Ramos (cell line): Measurements from ENCODE around the gene SSX2IP.

Experiments used
- in situ Hi-C: fragments of 300-500 bp; cut with MboI; formaldehyde crosslinking; loops from one replicate; pipeline ENCODE4 v1.14.3; 2022; ENCODE audit warnings: low sequenced_read_pairs; ENCODE audit not compliant: unreplicated experiment

SSX2IP gene

DNA sequence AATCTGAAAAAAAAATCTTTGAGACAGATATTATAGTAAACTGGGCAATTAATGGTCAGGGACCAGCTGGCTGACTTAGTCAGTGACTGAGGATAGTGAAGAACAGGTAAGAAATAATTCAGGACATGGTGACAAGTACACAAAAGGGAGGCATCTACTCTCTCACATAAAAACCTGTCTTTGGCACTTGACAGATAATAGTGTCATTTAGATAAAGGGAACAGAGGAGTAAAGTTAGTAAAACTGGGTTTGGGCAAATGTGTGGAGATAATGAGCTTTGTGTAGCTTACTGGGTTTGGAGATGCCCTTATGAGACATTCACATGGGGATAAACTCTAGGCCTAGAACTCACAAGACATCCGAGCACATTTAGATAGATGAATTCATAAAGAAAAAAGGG is 4.0 kb downstream of the SSX2IP start:
- in situ Hi-C loops, result loop anchor here (25.0 kb wide), 1 partner anchor 576 kb away; the partner anchor contains the start of gene C1orf52

DNA sequence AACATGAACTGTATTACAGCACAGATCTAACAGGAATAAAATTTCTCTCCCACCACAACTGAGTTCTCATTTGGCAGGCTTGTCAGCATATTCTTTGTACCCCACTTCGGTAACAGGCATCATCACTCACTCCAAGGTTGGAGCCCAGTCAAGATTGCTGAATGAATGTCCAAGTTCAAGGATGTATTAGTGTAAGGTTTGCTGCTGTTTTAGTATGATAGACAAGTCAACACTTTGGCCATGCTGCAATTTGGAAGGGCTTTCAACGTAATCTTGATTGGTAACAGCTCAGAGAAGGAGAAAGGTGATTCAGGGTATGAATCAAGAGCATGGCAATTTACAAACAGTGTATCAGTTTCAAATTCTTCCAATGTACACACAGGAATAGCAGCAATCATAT is 6.8 kb downstream of the SSX2IP start:
- in situ Hi-C loops, result loop anchor here (25.0 kb wide), 1 partner anchor 579 kb away; the partner anchor contains the start of gene C1orf52

DNA sequence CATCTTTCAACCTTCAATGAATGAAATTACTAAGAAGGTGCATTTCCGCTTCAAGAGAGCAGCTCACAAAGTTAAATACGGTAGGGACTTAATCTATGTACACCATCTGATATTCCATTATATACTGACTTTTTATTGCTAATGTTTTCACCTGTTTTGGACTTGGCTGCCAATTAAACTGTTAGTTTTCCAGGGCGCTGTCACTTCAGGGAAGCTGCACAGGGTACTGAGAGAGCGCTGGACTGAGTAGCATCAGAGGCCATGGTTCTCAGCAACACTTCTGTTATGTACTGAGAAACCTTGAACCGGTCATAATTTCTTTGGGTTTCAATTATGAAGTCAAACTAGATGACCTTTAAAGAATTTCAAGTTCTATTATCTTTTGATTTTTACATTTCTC is 8.2 kb downstream of the SSX2IP start:
- in situ Hi-C loops, result loop anchor here (25.0 kb wide), 1 partner anchor 580 kb away; the partner anchor contains the start of gene C1orf52

DNA sequence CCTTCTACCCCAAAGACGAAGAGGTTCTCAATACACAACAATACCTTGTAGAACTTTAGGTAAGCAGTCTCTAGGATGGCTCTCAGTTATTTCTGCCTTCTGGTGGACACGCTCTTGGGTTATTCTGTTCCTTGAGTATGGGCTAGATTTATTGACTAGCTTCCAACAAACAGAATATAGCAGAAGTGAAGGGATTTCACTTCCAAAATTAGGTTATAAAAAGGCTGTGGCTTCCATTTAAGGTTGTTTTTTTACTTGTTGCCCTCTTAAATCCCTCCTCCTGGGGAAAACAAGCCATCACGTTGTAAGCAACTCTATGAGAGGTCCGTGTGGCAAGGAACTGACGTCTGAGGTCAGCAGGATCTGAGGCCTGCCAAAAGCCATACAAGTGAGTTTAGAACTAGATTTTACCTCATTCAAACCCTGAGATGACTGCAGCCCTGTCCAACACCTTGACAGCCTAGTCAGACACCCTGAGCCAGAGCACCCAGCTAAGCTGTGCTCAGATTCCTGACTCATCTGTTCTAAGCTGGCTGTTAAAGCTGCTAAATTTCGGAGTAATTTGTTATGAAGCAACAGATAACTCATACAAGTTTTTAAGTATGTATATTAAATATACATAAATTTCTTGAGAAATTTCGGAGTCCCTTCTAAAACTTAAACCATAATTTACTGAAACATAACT is 12.7 kb downstream of the SSX2IP start:
- in situ Hi-C loops, result loop anchor here (25.0 kb wide), 1 partner anchor 585 kb away; the partner anchor contains the start of gene C1orf52

DNA sequence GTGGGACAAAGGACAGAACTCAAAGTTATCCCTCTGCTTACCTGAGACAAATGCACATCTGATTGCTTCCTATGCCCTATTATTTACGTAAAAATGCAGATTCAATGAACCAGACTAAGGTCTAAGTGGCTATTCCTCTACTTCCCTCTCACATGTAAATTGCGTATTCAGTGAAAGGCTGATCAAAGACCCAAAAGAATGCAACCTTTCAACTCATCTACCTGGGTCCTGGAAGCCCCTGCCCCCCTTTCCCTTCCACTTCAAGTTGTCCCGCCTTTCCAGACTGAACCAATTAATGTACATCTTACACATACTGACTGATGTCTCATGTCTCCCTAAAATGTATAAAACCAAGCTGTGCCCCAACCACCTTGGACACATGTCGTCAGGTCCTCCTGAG is 14.6 kb downstream of the SSX2IP start:
- in situ Hi-C loops, result loop anchor here (25.0 kb wide), 1 partner anchor 587 kb away; the partner anchor contains the start of gene C1orf52

DNA sequence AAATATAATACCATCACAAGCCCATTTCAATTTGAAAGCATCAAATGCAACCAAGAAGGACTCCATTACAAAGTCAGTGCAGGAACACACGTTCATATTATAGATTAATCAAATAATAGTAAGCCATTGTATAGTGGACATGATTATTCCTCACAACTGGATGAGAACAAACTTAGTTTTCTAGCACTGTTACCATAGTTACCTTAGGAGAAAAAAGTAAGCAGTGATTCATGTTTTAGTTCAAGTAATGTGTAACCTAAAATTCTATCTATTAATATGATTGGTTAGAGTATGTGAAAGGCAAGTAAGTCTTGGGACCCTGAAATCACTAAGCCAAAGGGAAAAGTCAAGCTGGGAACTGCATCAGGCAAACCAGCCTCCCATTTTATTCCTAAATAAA is 15.2 kb downstream of the SSX2IP start:
- in situ Hi-C loops, result loop anchor here (25.0 kb wide), 1 partner anchor 587 kb away; the partner anchor contains the start of gene C1orf52

DNA sequence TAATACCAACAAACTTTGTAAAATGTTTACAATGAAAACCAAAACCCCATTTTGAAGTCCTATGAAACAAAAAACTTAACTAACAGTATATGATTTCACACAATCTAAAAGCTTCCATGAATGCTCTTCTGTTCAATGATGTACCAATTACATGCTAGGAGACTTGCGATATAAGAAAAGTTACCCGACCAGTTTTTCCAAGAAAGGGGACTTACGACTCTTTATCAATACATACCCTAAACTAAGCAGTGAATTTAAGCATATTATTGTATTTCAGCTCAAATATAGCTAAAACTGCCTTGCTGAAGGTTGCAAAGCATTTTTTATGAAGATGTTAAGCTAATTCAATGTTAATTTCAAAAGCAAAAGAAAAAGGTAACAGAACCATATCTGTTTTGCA is 15.6 kb downstream of the SSX2IP start:
- in situ Hi-C loops, result loop anchor here (25.0 kb wide), 1 partner anchor 588 kb away; the partner anchor contains the start of gene C1orf52

DNA sequence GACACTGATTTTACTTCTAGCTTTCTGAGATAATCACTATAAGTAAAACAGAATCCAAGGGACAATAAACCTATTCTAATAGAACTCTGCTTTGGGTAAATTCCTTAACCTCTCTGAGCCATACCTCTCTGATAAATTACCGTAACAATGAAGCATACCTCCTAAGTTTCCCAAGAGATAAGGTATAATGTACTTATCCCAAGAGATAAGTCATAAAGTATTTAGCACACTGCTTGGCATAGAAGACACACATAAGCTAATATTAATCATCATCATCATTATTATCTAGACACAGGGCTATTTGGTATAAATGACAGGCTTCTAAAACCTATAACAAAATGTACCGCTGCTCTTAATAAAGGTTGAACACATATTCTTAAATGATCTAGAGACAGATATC is 16.2 kb downstream of the SSX2IP start:
- in situ Hi-C loops, result no loop called here

DNA sequence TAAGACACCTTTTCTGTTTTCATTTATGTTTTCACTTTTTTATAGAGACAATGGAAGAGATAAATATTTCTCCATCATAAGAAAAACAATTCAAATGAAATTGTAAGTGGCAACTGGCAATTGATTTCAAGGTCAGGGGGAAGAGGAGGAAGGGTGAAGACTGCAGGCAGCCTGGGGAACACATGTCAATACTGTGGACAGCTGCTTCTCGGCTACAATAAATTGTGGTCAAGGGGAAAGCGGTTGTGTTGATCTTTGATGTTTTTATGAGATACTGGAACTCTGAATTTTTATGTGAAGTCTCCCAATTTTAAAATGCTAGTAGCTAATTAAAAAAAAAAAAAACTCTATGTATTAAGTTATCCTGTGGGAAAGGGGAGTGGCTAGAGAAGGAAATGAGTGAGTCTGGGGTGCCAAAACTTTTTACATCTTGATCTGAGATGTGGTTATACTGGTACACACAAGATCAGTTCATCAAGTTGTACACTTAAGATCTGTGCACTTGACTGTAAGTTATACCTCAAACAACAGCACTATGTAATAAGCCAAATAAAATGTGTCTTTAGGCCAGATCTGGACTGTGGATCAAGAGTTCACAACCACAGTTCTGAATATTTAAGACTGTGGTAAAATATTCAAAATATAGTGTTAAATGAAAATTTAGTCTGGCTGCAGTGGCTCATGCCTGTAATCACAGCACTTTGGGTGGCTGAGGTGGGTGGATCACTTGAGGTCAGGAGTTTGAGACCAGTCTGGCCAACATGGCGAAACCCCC is 18.0 kb downstream of the SSX2IP start:
- in situ Hi-C loops, result no loop called here

DNA sequence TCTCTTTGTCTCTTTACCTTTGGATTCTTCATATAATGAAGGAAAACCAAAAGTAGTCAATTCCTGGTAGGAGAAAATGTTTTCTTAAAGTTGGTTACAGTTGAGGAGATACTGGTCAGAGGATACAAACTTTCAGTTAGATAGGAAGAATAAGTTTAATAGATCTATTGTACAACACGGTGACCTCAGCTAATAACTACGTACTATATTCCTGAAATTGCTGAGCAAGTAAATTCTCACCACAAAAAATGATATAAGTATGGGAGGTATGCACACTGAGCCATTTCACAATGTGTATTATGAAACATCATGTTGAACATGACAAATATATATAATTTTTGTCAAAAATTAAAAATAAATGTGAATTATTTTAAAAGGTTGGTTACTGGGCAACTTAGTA is 20.4 kb downstream of the SSX2IP start:
- in situ Hi-C loops, result no loop called here

DNA sequence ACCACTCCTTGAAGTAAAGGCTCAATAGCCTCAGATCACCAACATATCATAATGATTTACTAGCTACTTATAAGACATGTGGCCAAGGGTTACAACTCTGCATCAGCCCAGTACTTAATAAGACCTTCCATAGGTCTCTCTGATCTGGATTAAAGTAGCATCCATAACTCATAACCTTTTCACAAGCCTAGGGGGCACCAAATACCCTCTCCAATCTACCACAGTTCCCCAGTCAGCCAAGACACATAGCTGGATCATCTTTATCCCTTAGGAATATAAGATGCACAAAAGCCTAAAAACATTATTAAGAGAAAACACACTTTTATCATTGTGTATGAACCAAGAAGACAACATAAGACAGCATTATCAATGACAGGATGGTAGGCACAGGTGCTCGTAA is 22.1 kb downstream of the SSX2IP start:
- in situ Hi-C loops, result no loop called here

DNA sequence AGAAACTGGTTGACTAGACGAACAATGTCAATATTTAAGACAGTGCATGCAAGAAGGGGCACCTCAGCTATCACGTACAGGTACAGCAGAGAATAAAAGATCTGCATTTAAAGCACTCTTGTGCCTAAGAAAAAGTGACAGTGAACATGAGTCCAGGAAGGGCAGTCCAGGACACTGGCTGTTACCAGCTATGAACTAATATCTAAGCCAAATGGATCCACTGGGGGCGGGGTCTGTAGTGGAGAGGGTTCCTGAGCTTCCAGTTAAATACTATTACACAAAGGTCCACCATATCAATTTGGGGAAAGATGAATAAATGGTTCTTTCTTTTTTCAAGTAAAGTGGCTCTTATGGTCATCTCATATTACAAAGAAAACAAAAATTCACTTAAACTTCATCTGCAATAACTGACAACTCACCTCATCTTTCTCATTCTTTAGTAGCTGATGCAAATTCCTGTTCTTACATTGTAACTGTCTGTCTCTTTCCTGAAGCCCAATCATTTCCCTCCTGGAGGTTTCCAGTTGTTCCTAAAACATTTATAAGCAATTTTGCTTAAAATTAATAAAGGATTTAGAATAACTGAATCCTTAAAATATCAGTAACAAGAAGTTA is 24.5 kb downstream of the SSX2IP start:
- in situ Hi-C loops, result no loop called here

DNA sequence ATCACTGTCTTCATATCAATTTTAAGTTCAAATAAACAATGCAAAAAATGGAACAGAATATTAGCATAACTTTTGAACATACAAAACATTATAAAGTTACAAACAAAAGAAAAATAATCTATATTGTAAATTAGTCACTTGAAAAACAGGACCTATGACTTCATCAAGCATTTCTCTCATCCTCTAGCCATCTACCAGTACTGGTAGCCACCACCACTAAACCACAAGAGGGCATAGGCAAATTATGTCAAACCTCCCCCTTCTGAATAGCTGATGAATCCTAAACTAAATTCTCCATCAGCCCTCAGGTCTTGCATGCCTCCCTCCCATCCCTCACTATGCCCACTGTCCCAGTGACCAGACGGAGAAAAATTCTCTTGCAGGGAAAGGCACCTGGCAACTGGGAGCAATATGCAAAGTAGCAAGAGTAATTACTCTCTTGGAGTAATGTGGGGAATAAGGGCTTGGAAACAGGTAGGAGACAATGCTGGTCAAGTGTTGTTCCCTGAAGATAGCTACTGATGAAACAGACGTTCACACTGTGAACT is 37.1 kb downstream of the SSX2IP start:
- in situ Hi-C loops, result no loop called here

DNA sequence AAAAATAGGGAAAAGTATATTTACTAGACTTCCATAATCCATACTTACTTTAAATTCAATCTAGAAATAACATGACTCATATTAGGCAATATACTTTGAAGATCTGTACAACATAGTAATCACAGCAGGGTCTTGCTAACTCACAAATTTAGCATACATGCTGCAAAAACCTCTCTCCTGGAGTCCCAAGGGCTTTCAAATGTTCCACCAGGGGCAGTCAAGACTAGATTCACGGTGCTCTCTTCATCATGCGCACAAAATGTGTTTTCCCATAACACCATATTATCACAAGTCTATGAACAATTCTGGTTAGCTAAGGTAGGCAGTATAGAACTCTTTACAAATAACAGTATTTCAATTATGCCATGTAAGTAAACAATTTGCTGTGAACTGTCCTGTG is 45.8 kb downstream of the SSX2IP start:
- in situ Hi-C loops, result no loop called here

DNA sequence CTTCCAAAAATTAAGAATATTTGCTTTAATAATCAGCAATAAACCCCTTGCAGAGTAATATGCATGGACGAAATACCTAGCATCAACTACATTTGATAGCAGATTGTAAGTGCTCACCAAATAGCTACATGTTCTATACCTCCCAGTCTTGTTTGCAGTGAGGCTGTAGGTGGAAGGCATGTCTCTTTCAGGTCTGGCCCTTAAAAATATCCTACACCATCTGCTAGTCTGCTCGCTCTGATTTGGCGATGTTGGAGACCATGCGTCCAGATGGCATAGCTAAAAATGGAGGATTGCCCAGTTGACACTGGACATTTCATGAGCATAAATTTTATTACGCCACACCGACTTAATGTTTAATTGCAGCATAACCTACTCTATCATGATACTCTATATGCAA is 47.1 kb downstream of the SSX2IP start:
- in situ Hi-C loops, result no loop called here

DNA sequence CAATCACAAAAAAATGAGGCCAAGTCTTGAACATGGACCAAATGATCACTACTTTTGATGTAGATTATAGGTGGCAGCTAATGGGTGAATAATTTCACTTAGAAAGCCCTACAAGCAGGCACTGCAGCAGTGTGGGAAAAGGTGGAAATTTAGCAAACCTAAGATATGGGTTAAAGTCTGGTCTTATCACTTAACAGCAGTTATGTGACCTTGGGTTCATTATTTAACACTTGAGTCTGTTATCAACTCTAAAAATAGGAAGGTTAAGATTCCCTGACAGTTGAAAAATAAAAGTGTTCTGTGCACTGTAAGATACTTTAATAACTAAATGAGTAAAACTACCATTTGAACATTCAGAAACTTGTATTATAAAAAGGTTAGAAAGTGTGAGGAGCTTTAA is 47.5 kb downstream of the SSX2IP start:
- in situ Hi-C loops, result no loop called here

DNA sequence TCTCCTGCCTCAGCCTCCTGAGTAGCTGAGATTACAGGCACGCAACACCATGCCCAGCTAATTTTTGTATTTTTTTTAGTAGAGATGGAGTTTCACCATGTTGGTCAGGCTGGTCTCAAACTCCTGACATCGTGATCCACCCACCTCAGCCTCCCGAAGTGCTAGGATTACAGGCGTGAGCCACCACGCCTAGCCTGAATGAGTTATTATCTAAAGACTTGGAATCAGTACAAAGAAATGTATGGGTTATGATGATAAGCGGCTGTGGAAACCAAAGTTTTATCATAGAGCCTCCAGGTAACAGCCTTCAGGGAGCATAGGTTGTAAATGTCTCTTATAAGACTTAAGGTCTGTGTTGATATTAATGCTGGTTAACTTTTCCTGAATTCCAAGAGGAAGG is 50.5 kb downstream of the SSX2IP start:
- in situ Hi-C loops, result loop anchor here (10.0 kb wide), 1 partner anchor 115 kb away; no protein-coding TSS in a partner anchor

DNA sequence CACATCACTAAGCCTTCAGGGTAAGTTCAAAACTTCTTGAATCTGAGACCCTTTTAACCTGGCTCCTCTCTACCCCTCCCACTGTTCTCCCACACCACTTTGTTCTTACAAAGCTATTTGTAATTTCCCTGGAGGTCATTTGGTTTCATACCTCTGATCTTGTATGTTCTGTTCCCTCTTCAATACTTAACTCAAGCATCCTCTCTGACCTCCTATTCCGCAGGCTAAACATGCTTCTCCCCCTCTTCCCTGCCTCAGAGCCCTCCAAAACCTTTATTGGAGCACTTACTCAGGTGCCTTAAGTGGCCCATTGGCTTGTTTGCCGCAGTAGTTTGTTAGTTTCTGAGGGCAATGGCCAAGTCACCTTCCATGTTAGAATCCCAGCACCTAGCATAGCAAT is 54.8 kb downstream of the SSX2IP start:
- in situ Hi-C loops, result loop anchor here (10.0 kb wide), 1 partner anchor 119 kb away; no protein-coding TSS in a partner anchor

DNA sequence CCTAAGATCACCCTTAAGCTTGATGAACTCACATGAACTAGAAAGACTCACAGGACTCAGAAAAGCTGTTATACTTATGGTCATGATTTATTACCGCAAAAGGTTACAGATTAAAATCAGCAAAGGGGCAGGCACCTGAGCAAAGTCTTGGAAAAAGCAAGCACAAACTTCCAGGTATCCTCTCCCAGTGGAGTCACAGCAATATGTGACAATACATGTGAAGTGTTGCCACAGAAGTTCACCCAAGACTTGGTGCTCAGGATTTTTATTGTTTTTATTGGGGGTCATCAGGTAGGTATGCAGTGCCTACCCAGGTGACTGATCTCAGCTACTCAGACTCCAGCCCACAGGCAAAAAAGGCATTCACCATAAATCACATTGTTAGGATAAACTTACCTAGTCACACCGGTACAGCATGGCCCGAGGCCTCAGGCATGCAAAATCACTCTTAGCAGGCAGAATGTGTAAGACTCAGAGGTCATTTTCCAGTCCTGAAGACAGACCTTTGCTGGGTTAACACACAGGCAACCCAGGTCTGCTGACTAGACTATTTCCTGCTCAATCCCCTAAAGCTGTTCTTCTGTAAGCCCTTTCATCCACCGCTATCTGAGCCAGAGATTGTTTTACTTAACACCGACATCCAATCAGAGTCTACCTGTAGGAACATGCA is 55.6 kb downstream of the SSX2IP start:
- in situ Hi-C loops, result loop anchor here (10.0 kb wide), 1 partner anchor 120 kb away; no protein-coding TSS in a partner anchor
